HL-60/S4 treated with retinoic acid at 250 ng/mL for 4 days and 3 days (cell line): ENCODE results near the gene GXYLT1.
"Not testable (repeated sequence)": the region's sequence is repeated elsewhere in the genome, so short reads cannot be mapped to it uniquely, and the experiment has no call there.

Experiments used
- in situ Hi-C: fragments of 300-500 bp; cut with MboI; formaldehyde crosslinking; loops from 2 replicates; pipeline ENCODE4 v1.7.0; 2022; ENCODE audit warnings: low sequenced_read_pairs

Gene GXYLT1, protein sequence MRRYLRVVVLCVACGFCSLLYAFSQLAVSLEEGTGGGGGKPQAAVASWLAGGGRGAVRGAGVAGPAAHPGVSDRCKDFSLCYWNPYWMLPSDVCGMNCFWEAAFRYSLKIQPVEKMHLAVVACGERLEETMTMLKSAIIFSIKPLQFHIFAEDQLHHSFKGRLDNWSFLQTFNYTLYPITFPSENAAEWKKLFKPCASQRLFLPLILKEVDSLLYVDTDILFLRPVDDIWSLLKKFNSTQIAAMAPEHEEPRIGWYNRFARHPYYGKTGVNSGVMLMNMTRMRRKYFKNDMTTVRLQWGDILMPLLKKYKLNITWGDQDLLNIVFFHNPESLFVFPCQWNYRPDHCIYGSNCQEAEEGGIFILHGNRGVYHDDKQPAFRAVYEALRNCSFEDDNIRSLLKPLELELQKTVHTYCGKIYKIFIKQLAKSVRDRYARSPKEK

GRCh38 chr12:42144408-42145196 lies at the start of gene GXYLT1:
Gene GXYLT1, minus strand, starts transcription at chr12:42144874. Its CDS starts 228 bp downstream, at chr12:42144646.
- in situ Hi-C loops = loop anchor here (25.0 kb wide), 1 partner anchor 418 kb away; no protein-coding TSS in a partner anchor

DNA sequence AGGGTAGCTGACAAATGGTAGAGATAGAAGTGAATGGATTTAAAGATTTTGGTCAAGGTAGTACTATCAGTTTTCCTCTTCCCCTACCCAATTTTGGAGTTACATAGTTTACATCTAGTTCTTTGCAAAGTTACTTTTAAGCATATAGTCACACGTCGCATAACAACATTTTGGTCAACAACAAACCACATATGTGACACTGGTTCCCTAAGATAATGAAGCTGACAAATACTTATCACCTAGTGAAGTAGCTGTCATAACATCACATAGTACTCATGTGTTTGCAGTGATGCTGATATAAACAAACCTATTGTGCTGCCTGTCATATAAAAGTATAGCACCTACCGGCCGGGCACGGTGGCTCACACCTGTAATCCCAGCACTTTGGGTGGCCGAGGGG lies 48.0 kb upstream of the GXYLT1 start:
- in situ Hi-C loops = no loop called here

DNA sequence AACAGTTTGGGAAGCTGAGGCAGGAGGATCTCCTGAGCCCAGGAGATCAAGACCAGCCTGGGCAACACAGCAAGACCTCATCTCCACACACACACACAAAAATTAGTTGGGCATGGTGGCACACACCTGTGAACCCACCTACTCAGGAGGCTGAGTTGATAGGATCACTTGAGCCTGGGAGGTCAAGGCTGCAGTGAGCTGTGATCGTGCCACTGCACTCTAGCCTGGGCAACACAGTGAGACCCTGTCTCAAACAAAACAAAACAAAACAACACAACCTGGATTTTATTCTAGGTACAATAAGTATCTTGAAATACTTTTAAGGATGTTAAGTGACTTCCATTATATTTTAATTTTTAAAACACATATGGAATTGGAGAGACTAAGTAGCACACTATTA lies 47.6 kb upstream of the GXYLT1 start:
- in situ Hi-C loops = no loop called here

DNA sequence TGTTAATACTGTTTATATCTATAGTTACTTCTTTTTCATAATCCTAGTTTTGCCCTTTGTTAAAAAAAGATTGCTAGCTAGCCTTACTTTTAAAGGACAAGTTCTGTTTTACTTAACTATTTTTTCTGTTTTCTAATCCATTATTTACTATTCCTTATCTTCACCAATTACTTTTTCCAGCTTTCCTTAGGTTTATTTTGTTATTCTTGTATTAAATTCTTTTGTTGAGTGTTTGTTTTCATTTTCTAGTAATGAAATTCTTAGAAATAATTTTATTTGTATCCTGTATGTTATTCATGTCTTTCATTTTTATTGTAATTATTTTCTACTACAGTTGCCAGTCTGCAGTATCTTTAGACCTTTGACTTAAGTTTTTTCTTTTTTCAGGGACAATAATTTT lies 45.7 kb upstream of the GXYLT1 start:
- in situ Hi-C loops = no loop called here

DNA sequence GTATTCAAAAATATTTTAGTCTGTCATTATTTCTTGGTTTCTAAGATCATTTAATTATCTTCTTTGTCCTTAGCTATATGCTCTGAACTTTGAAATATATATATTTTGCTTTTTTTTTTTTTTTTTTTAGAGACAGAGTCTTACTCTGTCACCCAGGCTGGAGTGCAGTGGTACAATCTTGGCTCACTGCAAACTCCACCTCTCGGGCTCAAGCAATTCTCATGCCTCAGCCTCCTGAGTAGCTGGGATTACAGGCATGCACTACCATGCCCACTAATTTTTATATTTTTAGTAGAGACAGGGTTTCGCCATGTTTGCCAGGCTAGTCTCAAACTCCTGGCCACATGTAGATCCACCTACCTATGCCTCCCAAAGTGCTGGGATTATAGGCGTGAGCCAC lies 43.6 kb upstream of the GXYLT1 start:
- in situ Hi-C loops = not testable (repeated sequence)

GRCh38 chr12:42187799-42188198 lies 43.1 kb upstream of the GXYLT1 start:
- in situ Hi-C loops = no loop called here

GRCh38 chr12:42186793-42187192 lies 42.1 kb upstream of the GXYLT1 start:
- in situ Hi-C loops = no loop called here

DNA sequence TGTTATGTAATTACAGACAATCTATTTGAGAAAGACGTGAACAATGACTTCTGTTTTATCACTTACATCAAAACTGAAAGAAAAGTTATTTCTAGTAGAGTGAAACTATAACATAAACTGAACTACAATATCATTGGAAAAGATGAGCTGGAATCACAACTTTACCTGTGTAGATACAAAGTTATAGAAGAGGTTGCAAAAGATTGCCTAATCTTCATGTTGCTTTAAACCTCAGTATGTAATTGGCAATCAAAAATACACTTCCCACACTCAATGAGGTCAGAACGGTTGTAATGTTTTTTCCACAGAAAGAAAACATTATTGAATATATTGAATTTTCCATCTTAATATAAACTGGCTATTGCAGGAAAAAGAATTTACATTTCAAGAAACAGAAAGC lies 37.7 kb upstream of the GXYLT1 start:
- in situ Hi-C loops = no loop called here

- in situ Hi-C loops = no loop called here
Measured at GRCh38 chr12:42180990-42181596, 36.4 kb upstream of the GXYLT1 start.

GRCh38 chr12:42178101-42178500 lies 33.4 kb upstream of the GXYLT1 start:
- in situ Hi-C loops = no loop called here

- in situ Hi-C loops = no loop called here
Measured at GRCh38 chr12:42174978-42175377, 30.3 kb upstream of the GXYLT1 start.

- in situ Hi-C loops = no loop called here
Measured at GRCh38 chr12:42173961-42174521, 29.4 kb upstream of the GXYLT1 start.

- in situ Hi-C loops = no loop called here
Measured at GRCh38 chr12:42172441-42173210, 28.0 kb upstream of the GXYLT1 start.

DNA sequence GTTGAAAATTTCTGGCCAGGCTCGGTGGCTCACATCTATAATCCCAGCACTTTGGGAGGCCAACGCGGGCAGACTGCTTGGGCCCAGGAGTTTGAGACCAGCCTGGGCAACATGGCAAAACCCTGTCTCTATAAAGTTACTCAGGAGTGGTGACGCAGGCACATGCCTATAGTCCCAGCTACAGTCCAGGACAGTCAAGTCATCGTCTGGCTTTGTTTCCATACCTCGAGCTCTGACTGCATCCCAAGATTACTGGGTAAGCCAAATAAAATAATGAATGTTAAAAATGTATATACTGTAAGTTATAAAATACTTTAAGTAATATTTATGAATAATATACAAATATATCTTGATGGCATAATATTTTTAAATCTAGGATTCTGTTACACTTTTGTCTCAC lies 23.0 kb upstream of the GXYLT1 start:
- in situ Hi-C loops = no loop called here

- in situ Hi-C loops = no loop called here
Measured at GRCh38 chr12:42166501-42166900, 21.8 kb upstream of the GXYLT1 start.

- in situ Hi-C loops = no loop called here
Measured at GRCh38 chr12:42163913-42164312, 19.2 kb upstream of the GXYLT1 start.

- in situ Hi-C loops = no loop called here
Measured at GRCh38 chr12:42162965-42163364, 18.3 kb upstream of the GXYLT1 start.

DNA sequence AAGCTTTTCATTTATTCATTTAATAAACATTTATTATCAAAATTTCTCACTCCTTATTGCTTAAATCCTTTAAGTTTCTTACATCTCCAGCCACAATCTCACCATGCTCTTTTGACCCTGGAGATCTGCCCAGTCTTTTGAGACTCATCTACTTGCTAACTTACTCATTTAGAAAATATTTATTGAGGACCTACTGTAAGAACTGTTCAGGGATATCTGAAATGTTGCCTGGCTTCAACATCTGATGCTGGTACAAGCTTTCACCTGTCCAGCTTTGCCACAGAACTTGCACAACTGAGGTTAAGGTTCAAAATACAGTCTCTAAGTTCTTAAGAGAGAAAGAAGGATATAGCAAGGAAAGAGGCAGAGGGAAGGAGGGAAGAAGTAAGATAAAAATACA lies 17.5 kb upstream of the GXYLT1 start:
- in situ Hi-C loops = no loop called here

DNA sequence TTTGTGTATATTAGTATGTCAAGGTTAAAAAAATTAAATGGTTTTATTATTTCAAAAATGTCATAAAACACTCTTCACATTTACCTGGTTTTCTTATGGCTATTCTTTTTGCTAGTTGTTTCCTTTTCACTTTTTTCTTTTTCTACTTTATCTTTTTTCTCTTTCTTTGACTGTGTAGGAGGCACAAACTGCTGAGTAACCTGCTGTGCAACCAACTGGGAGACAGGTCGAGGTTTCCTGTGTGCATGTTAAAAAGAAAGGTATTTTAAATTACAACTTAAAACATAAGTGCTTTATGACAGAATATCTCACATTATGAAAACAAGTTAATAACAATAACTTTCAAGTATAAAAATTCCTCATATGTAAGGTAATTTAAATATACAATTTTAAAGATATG lies 16.9 kb upstream of the GXYLT1 start:
- in situ Hi-C loops = no loop called here

DNA sequence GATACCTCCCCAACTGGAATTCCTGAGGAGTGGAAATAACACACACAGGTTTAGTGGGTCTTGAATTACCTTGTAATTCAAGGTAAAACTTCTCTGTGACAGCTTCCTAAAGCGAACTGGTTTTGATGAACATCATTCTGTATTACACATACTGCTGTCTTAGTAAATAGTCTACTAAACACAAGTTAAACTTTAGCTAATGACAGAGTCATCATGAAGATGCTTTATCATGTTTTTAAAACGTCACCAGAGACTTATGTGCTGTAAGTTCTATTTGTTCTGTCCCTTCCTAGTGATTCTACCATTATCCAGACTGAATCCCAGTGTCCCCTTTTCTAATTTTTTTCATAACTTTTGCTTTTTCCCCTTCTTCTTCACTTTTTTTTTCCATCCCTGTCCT lies 11.6 kb upstream of the GXYLT1 start:
- in situ Hi-C loops = no loop called here
